GM18861 (cell line): Measurements from ENCODE around the gene SPDYE3.
"Not testable (repeated sequence)": the region's sequence is repeated elsewhere in the genome, so short reads cannot be mapped to it uniquely, and the experiment has no call there.

Experiments used
- ATAC-seq: cut with Tn5 transposase; IDR thresholded peaks from one replicate; pipeline ENCODE4 v1.9.1; 2021; ENCODE audit not compliant: unreplicated experiment

The SPDYE3 gene

GRCh38 chr7:100348805-100349204 lies 41.3 kb downstream of the SPDYE3 start:
- ATAC-seq = no peak

DNA sequence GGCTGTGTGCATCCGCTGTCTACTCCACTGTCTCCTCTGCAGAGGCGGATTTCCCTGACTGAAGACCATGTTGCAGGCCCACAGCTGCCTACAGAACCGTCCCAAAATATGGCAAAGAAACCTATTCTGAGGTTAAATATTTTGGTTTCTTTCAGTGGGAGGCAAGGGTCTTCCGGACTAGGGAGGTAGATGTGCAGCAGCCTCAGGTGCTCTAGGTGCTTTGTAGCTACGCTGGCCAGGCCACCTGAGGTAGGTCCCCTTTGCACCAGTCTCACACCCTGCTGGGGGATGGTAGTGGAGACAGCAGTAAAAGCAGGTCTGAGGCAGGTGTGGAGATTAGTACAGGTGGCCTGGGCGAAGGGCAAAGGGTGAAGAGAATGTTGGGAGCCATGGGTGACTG lies 42.3 kb downstream of the SPDYE3 start:
- no peak for ATAC-seq

DNA sequence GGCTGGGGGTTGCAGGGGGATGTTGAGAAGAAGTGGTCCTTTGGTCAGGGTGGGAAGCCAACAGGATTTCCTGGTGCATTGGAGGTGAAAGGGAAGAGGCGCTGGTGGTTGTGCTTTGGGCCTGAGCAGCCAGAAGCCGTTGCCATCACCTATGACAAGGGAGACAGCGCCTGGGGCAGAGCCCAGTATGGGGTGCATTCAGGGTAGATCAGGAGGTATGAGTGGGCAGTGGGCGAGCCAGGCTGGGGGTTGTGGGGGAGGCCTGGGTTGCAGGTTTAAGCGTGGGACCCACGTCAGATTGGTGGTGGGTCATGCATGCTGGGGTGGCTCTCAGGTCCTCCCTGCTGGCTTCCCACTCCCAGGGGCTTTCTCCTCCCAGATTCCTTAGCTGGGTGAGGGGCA lies 44.2 kb downstream of the SPDYE3 start:
- ATAC-seq = no peak

- not testable (repeated sequence) for ATAC-seq
These were observed 44.8 kb downstream of the SPDYE3 start for GRCh38 chr7:100352230-100352781.

- ATAC-seq = no peak
These were observed 45.6 kb downstream of the SPDYE3 start for GRCh38 chr7:100352984-100353684.

- no peak for ATAC-seq
These were observed 46.3 kb downstream of the SPDYE3 start for GRCh38 chr7:100353685-100354330.

- no peak for ATAC-seq
These were observed 49.0 kb downstream of the SPDYE3 start for GRCh38 chr7:100356416-100357068.

DNA sequence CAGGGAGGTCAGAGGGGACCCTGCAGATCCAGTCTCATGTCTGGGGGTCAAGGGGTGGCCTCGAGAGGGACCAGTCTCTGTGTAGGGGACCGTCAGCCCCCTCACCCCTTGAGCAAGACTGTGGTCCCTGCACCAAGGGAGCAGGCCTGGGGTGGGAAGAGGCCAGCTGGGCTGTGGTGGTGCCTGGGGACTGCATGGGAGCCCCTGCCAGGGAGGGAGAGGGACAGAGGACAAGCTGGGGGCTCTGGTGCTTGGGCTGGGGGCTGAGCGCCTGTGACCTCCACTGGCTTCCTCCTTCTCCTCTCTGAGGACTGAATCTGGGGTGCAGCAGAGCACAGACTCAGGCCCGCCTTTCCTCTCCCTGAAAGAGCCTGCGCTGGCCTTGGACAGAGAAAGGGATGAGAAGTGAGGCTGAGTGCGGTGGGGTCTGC lies 49.6 kb downstream of the SPDYE3 start:
- no peak for ATAC-seq

DNA sequence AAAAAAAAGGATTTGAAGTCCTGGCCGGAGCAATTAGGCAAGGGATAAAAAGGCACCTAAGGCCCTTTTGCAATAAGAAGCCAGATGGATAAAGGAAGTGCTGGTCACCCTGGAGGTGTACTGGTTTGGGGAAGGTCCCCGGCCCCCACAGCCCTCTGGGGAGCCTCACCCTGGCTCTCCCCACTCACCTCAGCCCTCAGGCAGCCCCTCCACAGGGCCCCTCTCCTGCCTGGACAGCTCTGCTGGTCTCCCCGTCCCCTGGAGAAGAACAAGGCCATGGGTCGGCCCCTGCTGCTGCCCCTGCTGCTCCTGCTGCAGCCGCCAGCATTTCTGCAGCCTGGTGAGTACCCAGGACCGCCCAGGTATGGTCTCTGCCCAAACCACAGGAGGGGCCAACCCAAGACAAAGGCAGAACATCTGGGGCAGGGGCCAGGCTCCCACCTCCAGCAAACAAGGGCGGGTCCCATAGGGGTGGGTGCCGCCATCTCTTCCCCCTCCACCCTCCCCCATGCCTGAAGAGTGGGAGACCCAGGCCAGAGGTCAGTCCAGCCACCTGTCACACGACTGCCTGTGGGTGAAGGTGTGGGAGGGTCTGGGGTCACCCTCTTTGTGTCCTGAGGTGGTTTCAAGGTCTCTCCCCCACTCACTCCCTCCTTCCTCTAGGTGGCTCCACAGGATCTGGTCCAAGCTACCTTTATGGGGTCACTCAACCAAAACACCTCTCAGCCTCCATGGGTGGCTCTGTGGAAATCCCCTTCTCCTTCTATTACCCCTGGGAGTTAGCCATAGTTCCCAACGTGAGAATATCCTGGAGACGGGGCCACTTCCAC lies 50.7 kb downstream of the SPDYE3 start, which contains the start of gene PILRB:
Gene PILRB (plus strand): TSS at position 91 of the 830 bp plus-strand sequence. CDS start 186 bp downstream, at position 277.
- peak; percentile 62 for ATAC-seq

- no peak for ATAC-seq
These were observed 51.3 kb downstream of the SPDYE3 start for GRCh38 chr7:100358857-100359212.

DNA sequence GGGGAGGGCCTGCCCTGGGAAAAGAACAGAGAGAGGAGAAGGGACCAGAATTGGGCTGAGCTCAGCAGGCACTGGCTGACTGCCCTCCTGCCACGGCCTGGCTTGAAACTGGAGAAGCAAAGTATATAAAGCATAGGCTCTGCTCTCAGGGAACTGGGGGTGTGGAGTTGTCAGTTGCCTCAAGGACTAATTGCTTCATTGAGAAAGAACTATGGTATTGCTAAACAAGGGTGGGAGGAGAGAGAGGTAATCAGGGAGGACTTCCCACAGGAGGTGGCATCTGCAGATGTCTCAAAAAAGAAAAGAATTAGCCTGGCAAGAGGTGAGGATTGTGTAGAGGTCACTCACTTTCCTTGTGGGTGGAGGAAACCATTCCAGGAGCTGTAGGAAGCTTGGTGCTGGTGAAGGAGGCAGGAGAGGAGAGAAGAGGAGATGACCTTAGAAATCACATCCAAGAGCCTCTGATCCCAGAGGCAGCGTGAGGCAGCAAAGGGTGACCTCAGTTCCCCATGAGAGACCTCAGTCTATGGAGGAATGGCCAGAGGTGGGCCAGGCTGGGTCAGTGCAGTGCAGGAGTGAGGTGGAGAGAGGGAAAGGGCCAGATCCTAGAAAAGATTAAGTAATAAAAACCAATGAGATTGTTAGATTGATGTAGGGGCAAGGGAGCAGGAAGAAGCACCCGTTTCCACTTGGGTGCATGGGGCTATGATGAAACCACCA lies 52.8 kb downstream of the SPDYE3 start:
- ATAC-seq = no peak

GRCh38 chr7:100363098-100363497 lies 55.6 kb downstream of the SPDYE3 start:
- no peak for ATAC-seq

GRCh38 chr7:100363797-100364196 lies 56.3 kb downstream of the SPDYE3 start:
- ATAC-seq = not testable (repeated sequence)

DNA sequence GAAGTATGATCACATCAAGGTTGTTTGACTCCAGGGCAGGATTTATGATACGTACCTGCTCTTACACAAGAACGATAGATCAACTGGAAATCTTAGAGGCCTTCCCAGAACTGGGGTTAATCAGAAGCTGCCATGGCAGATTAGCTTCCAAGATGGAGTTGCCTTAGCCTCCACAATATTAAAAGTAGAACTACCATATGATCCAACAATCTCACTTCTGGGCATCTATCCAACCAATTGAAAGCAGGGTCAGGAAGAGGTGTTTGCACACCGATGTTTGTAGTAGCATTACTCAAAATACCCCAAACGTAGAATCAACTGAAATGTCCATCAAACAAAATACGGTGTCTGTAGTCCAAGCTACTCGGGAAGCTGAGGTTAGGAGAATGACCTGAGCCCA lies 57.0 kb downstream of the SPDYE3 start:
- no peak for ATAC-seq

- ATAC-seq = not testable (repeated sequence)
These were observed 58.5 kb downstream of the SPDYE3 start for GRCh38 chr7:100365998-100366367.

DNA sequence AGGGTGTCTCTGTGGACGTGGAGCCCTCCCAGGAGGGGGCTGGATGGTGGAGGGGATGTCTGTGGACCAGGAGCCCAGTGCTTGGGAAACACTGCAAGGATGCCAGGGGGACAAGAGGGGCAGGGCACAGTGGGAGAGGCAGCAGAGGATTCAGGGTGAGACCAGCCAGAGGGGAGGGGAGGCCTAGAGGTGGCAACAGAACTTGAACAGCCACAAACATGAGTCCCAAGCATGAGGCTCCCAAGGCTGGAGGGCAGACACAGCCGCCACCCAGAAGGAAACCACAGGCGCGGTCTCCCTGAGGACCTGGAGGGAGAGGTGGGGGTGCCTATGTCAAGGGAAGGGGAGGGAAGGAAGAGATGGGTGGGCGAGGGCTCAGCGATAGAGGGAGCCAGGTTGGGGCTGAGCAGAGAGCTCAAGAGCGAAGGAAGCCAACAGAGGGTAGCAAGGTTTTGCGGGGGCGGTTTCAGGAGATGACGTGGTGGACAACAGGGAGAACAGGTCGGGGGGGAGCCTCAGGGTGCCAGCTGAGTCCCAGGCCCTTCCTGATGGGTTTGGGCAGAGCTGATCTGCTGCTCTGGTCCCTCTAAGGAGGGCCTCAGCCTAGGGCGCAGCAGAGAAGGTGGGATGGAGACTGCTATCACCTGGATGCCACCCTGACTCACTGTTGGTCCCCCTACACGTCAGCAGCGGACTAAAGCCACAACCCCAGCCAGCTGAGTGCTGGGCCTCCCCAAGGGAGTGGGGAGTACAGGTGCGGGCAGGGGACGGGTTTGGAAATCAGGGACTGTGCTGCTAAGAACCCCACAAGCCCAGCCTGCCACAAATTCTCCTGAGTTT lies 59.1 kb downstream of the SPDYE3 start:
- ATAC-seq = no peak

GRCh38 chr7:100367251-100367620 lies 59.7 kb downstream of the SPDYE3 start:
- no peak for ATAC-seq

- no peak for ATAC-seq
These were observed 60.4 kb downstream of the SPDYE3 start for GRCh38 chr7:100367676-100368613.
